Astrocyte (in vitro differentiated cells and primary cell): ENCODE measurements around the gene COPRS. TPM values are rescaled to one million over a fixed set of nuclear protein-coding genes. Genes with fewer than 3 reads are reported as not detected.
A peak's percentile ranks its signal among the peaks of the same experiment; 100 is the strongest.

Experiments used
- DNase-seq: peaks from one replicate; pipeline ENCODE4 v3.0.0-alpha.2; 2010; ENCODE audit warnings: low read depth
- FAIRE-seq: peaks from 2 replicates; lab custom pipeline; 2011; peaks lifted over from hg19 to GRCh38; lab: Jason Lieb, UNC
- H2AFZ ChIP-seq: 2 replicates; pipeline ENCODE4 v1.6.0; 2012; ENCODE audit warnings: low read depth, low read length, inconsistent platforms
- H3K27ac ChIP-seq: 2 replicates; pipeline ENCODE4 v1.5.1; 2011; ENCODE audit warnings: low read depth, low read length, inconsistent platforms
- H3K27me3 ChIP-seq: 2 replicates; pipeline ENCODE4 v1.6.0; 2011; ENCODE audit warnings: low read length, inconsistent platforms; ENCODE audit not compliant: insufficient read depth
- H3K36me3 ChIP-seq: 2 replicates; pipeline ENCODE4 v1.5.1; 2011; ENCODE audit warnings: low read length, inconsistent platforms; ENCODE audit not compliant: insufficient read depth
- H3K4me1 ChIP-seq: 2 replicates; pipeline ENCODE4 v1.5.1; 2011; ENCODE audit warnings: low read length, inconsistent platforms; ENCODE audit not compliant: insufficient read depth
- H3K4me2 ChIP-seq: 2 replicates; pipeline ENCODE4 v1.6.0; 2012; ENCODE audit warnings: low read length, inconsistent platforms
- H3K4me3 ChIP-seq: 2 replicates; pipeline ENCODE4 v1.5.1; 2011; ENCODE audit warnings: low read depth, mild to moderate bottlenecking, low read length, inconsistent platforms; ENCODE audit not compliant: insufficient read depth
- H3K79me2 ChIP-seq: 2 replicates; pipeline ENCODE4 v1.6.0; 2012; ENCODE audit warnings: mild to moderate bottlenecking, low read length, inconsistent platforms; ENCODE audit not compliant: insufficient read depth
- H3K9ac ChIP-seq: 2 replicates; pipeline ENCODE4 v1.6.0; 2012; ENCODE audit warnings: mild to moderate bottlenecking, low read length, inconsistent platforms
- H3K9me3 ChIP-seq: 2 replicates; pipeline ENCODE4 v1.5.1; 2012; ENCODE audit warnings: low read depth, mild to moderate bottlenecking, low read length, inconsistent platforms; ENCODE audit not compliant: insufficient read depth
- H4K20me1 ChIP-seq: 2 replicates; pipeline ENCODE4 v1.6.0; 2012; ENCODE audit warnings: low read length, inconsistent platforms; ENCODE audit not compliant: insufficient read depth
- H3K27ac Mint-ChIP-seq: one replicate; pipeline ENCODE4 v1.8.0; 2021; ENCODE audit warnings: mild to moderate bottlenecking, mixed read lengths; ENCODE audit not compliant: unreplicated experiment
- H3K27me3 Mint-ChIP-seq: one replicate; pipeline ENCODE4 v1.8.0; 2021; ENCODE audit warnings: low read depth, mixed read lengths; ENCODE audit not compliant: unreplicated experiment
- H3K36me3 Mint-ChIP-seq: one replicate; pipeline ENCODE4 v1.8.0; 2021; ENCODE audit warnings: low read depth, mixed read lengths; ENCODE audit not compliant: unreplicated experiment
- H3K4me1 Mint-ChIP-seq: one replicate; pipeline ENCODE4 v1.8.0; 2021; ENCODE audit warnings: low read depth, mixed read lengths; ENCODE audit not compliant: unreplicated experiment
- H3K4me3 Mint-ChIP-seq: one replicate; pipeline ENCODE4 v1.8.0; 2021; ENCODE audit warnings: mild to moderate bottlenecking, moderate library complexity, mixed read lengths; ENCODE audit not compliant: unreplicated experiment
- H3K9me3 Mint-ChIP-seq: one replicate; pipeline ENCODE4 v1.8.0; 2021; ENCODE audit warnings: mild to moderate bottlenecking, mixed read lengths; ENCODE audit not compliant: unreplicated experiment
- EZH2 ChIP-seq: IDR thresholded peaks from 2 replicates; pipeline ENCODE4 v1.6.1; 2012; ENCODE audit warnings: mild to moderate bottlenecking, low read length, inconsistent platforms; ENCODE audit not compliant: insufficient read depth
- total RNA-seq: library from RNA; stranded (reverse); gene quantifications from 2 replicates; pipeline ENCODE4 v1.2.1, GENCODE V29; 2021
- TF ChIP-seq, protein P1 (sequence below): IDR thresholded peaks from 2 replicates; pipeline ENCODE4 v1.5.1; 2011; ENCODE audit warnings: low read depth, mild to moderate bottlenecking, inconsistent platforms, low read length, moderate library complexity; ENCODE audit not compliant: insufficient read depth

COPRS gene
- total RNA-seq, 1 donor from 2014 or later = 27.8 TPM

- Histone ChIP-seq H3K27ac (no peak overlapping the region), H4K20me1 (no peaks in the 10 kb centered on the region), H3K4me2 (no peak overlapping the region), H3K36me3 (no peaks in the 10 kb centered on the region), H3K27me3 (no peaks in the 10 kb centered on the region), H3K9me3 (no peaks in the 10 kb centered on the region), H3K79me2 (no peaks in the 10 kb centered on the region), H3K4me3 (no peak overlapping the region), H3K4me1 (peaks cover 11% of the 10 kb centered on the region), H2AFZ (no peak overlapping the region), H3K9ac (no peak overlapping the region)
- H3K4me3 Mint-ChIP-seq = no peak overlapping the region
- H3K4me1 Mint-ChIP-seq = no peaks in the 10 kb centered on the region
- no peaks in the 10 kb centered on the region for H3K9me3 Mint-ChIP-seq
- DNase-seq (no peak), FAIRE-seq (no peak)
- TF ChIP-seq, protein P1, sequence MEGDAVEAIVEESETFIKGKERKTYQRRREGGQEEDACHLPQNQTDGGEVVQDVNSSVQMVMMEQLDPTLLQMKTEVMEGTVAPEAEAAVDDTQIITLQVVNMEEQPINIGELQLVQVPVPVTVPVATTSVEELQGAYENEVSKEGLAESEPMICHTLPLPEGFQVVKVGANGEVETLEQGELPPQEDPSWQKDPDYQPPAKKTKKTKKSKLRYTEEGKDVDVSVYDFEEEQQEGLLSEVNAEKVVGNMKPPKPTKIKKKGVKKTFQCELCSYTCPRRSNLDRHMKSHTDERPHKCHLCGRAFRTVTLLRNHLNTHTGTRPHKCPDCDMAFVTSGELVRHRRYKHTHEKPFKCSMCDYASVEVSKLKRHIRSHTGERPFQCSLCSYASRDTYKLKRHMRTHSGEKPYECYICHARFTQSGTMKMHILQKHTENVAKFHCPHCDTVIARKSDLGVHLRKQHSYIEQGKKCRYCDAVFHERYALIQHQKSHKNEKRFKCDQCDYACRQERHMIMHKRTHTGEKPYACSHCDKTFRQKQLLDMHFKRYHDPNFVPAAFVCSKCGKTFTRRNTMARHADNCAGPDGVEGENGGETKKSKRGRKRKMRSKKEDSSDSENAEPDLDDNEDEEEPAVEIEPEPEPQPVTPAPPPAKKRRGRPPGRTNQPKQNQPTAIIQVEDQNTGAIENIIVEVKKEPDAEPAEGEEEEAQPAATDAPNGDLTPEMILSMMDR = no peak
- TF ChIP-seq EZH2 = no peak
- no peaks in the 10 kb centered on the region for H3K36me3 Mint-ChIP-seq
- no peak overlapping the region for H3K27ac Mint-ChIP-seq
- peaks cover 11% of the 10 kb centered on the region for H3K27me3 Mint-ChIP-seq
Observed at GRCh38 chr17:31845291-31845690, 13.8 kb downstream of the COPRS start.

GRCh38 chr17:31843070-31843745 lies 15.8 kb downstream of the COPRS start:
- peak overlapping the region; percentile 73 for H3K4me2 ChIP-seq
- peaks cover 2% of the 10 kb centered on the region for H3K4me1 Mint-ChIP-seq

More at GRCh38 chr17:31843070-31843745, 15.8 kb downstream of the COPRS start:
- Histone ChIP-seq H3K36me3 (no peaks in the 10 kb centered on the region), H4K20me1 (no peaks in the 10 kb centered on the region), H3K9ac (peak overlapping the region; percentile 13), H3K4me3 (no peak overlapping the region), H3K79me2 (no peaks in the 10 kb centered on the region), H3K4me1 (peaks cover 11% of the 10 kb centered on the region), H3K9me3 (no peaks in the 10 kb centered on the region), H2AFZ (peak overlapping the region; percentile 53), H3K27ac (no peak overlapping the region), H3K27me3 (no peaks in the 10 kb centered on the region)
- Mint-ChIP-seq H3K36me3 (no peaks in the 10 kb centered on the region), H3K27me3 (peaks cover 19% of the 10 kb centered on the region), H3K27ac (no peak overlapping the region), H3K4me3 (no peak overlapping the region), H3K9me3 (no peaks in the 10 kb centered on the region)
- peak; percentile 64 for DNase-seq
- no peak for TF ChIP-seq EZH2
- TF ChIP-seq, protein P1 = no peak
- FAIRE-seq = no peak
